Dermis microvascular lymphatic vessel endothelial cell (primary cell): ENCODE results near the gene DNAJB5. TPM values are rescaled to one million over a fixed set of nuclear protein-coding genes. Genes with fewer than 3 reads are reported as not detected.

Experiments
- total RNA-seq: library from RNA; depleted of rRNA; stranded (reverse); fragments of >200 nt; gene quantifications from 2 replicates; pipeline ENCODE4 v1.2.1, GENCODE V29; 2014

The DNAJB5 gene
- total RNA-seq, 1 donor from 2014 or later, result 3.3 TPM

Other genes with a start within 250 kb of the DNAJB5 start
- under 0.01 TPM in 1 of 2 replicates, not detected in the other for gene PHF24, start 31.5 kb upstream of the DNAJB5 start, total RNA-seq
- 509 and 563 TPM in 2 replicates for gene VCP, start 82.9 kb downstream of the DNAJB5 start, total RNA-seq
- 13.9 and 19.3 TPM in 2 replicates for gene FANCG, start 90.2 kb downstream of the DNAJB5 start, total RNA-seq
- 7.4 and 9.5 TPM in 2 replicates for gene PIGO, start 106.8 kb downstream of the DNAJB5 start, total RNA-seq
- gene STOML2, start 113.4 kb downstream of the DNAJB5 start, total RNA-seq, result 199 and 234 TPM in 2 replicates
- 6.0 and 8.3 TPM in 2 replicates for gene ATOSB, start 126.1 kb downstream of the DNAJB5 start, total RNA-seq
- gene UNC13B, start 172.3 kb downstream of the DNAJB5 start, total RNA-seq, result 15.5 and 18.2 TPM in 2 replicates